H1 (cell line): ENCODE data around the gene COG4. TPM values are rescaled to one million over a fixed set of nuclear protein-coding genes. Genes with fewer than 3 reads are reported as not detected.

Source experiments
- CTCF ChIA-PET: fragments of 300-600 bp; sonication (Branson Sonifier 250); formaldehyde crosslinking; loops from one replicate; lab custom pipeline; 2021; ENCODE audit not compliant: partially characterized antibody; lab: Charles Lee
- POLR2A ChIA-PET: fragments of 300-600 bp; sonication (Branson Sonifier 250); formaldehyde crosslinking; loops from one replicate; lab custom pipeline; 2021; ENCODE audit warnings: inconsistent platforms; ENCODE audit not compliant: partially characterized antibody; lab: Charles Lee
- DNase-seq, 2 experiments: peaks; one replicate each; pipeline versions ENCODE4 v3.0.0 to v3.0.0-alpha.2; 2010 to 2022; ENCODE audit warnings: low spot score in 2 of 2, low read depth in 1 of 2, mixed read lengths in 1 of 2
- FAIRE-seq: peaks from 2 replicates; lab custom pipeline; 2011; peaks lifted over from hg19 to GRCh38; lab: Jason Lieb, UNC
- H2AFZ ChIP-seq: 2 replicates; pipeline ENCODE4 v1.8.1; 2012; ENCODE audit warnings: low read length, inconsistent platforms
- H2AK5ac ChIP-seq: 2 replicates; pipeline ENCODE4 v1.6.1; 2013; ENCODE audit warnings: low read depth, low read length
- H2BK120ac ChIP-seq: replicated peaks from 2 replicates; pipeline ENCODE3; 2013; ENCODE audit warnings: low read depth, low read length, inconsistent platforms
- H2BK12ac ChIP-seq: 2 replicates; pipeline ENCODE4 v1.6.1; 2013; ENCODE audit warnings: low read depth, low read length
- H2BK15ac ChIP-seq: 2 replicates; pipeline ENCODE4 v1.6.1; 2013; ENCODE audit warnings: low read length
- H2BK20ac ChIP-seq: 2 replicates; pipeline ENCODE4 v1.6.1; 2013; ENCODE audit warnings: low read length
- H2BK5ac ChIP-seq: 2 replicates; pipeline ENCODE4 v1.6.1; 2013; ENCODE audit warnings: low read depth, low read length
- H3K14ac ChIP-seq: 2 replicates; pipeline ENCODE4 v1.6.1; 2013; ENCODE audit warnings: inconsistent platforms; ENCODE audit not compliant: insufficient read length
- H3K18ac ChIP-seq: 2 replicates; pipeline ENCODE4 v1.6.1; 2013; ENCODE audit warnings: low read length; ENCODE audit errors: extremely low read depth
- H3K23ac ChIP-seq: 2 replicates; pipeline ENCODE4 v1.6.1; 2013; ENCODE audit warnings: inconsistent platforms; ENCODE audit not compliant: insufficient read length
- H3K23me2 ChIP-seq: 2 replicates; pipeline ENCODE4 v1.6.1; 2013; ENCODE audit warnings: low read depth, low read length
- H3K27ac ChIP-seq: 2 replicates; pipeline ENCODE4 v1.6.1; 2011; ENCODE audit warnings: low read depth, low read length, inconsistent platforms
- H3K27me3 ChIP-seq, 4 experiments: replicated peaks in 1 of 4; 1 replicate in 1 of 4; 2 replicates in 3 of 4; pipeline versions ENCODE4 v1.6.1 to v1.8.1; 2011 to 2013; ENCODE audit warnings: low read length in 3 of 4, mild to moderate bottlenecking in 3 of 4, inconsistent platforms in 2 of 4, mixed read lengths in 2 of 4, moderate library complexity in 1 of 4; ENCODE audit not compliant: control insufficient read depth in 3 of 4, insufficient read depth in 3 of 4; ENCODE audit errors: extremely low read depth in 1 of 4
- H3K36me3 ChIP-seq, 4 experiments: 2 replicates each; pipeline versions ENCODE4 v1.6.1 to v1.8.1; 2011 to 2013; ENCODE audit warnings: mild to moderate bottlenecking in 4 of 4, low read length in 3 of 4, moderate library complexity in 2 of 4, control low read depth in 1 of 4, inconsistent platforms in 1 of 4; ENCODE audit not compliant: insufficient read depth in 4 of 4, control insufficient read depth in 2 of 4
- H3K4ac ChIP-seq: replicated peaks from 2 replicates; pipeline ENCODE3; 2013; ENCODE audit warnings: low read length, low read depth, mixed read lengths, inconsistent platforms; ENCODE audit not compliant: insufficient read length
- H3K4me1 ChIP-seq, 4 experiments: replicated peaks in 1 of 4; 1 replicate in 1 of 4; 2 replicates in 3 of 4; pipeline versions ENCODE4 v1.6.1 to v1.8.1; 2011 to 2013; ENCODE audit warnings: low read length in 3 of 4, inconsistent platforms in 2 of 4, mixed read lengths in 1 of 4; ENCODE audit not compliant: insufficient read depth in 4 of 4, control insufficient read depth in 3 of 4
- H3K4me2 ChIP-seq, 2 experiments: 2 replicates each; pipeline versions ENCODE4 v1.6.1 to v1.8.1; 2011 to 2013; ENCODE audit warnings: low read depth in 2 of 2, low read length in 2 of 2, control low read depth in 1 of 2, inconsistent platforms in 1 of 2, mild to moderate bottlenecking in 1 of 2; ENCODE audit not compliant: insufficient read depth in 1 of 2
- H3K4me3 ChIP-seq, 4 experiments: fragments of 200-600, 300-600 bp in 1 of 4; sonication (generic), shearing (Covaris generic), sonication (Bioruptor Twin) in 1 of 4; 2 replicates each; pipeline versions ENCODE4 v1.5.1 to v1.8.1; 2011 to 2016; ENCODE audit warnings: low read length in 4 of 4, low read depth in 3 of 4, control low read depth in 2 of 4, inconsistent platforms in 2 of 4, mild to moderate bottlenecking in 2 of 4, mixed read lengths in 1 of 4, moderate library complexity in 1 of 4; ENCODE audit not compliant: insufficient read depth in 2 of 4; ENCODE audit errors: extremely low read depth in 1 of 4
- H3K56ac ChIP-seq: replicated peaks from 2 replicates; pipeline ENCODE3; 2013; ENCODE audit warnings: low read depth, mild to moderate bottlenecking, mixed read lengths, low read length, inconsistent platforms; ENCODE audit not compliant: insufficient read length
- H3K79me1 ChIP-seq: 2 replicates; pipeline ENCODE4 v1.6.1; 2013; ENCODE audit warnings: low read depth, low read length, control low read depth
- H3K79me2 ChIP-seq, 2 experiments: 2 replicates each; pipeline versions ENCODE4 v1.6.1 to v1.8.1; 2012 to 2013; ENCODE audit warnings: low read length in 2 of 2, mild to moderate bottlenecking in 2 of 2, inconsistent platforms in 1 of 2; ENCODE audit not compliant: insufficient read depth in 2 of 2, control insufficient read depth in 1 of 2
- H3K9ac ChIP-seq, 4 experiments: replicated peaks in 1 of 4; 1 replicate in 1 of 4; 2 replicates in 3 of 4; pipeline versions ENCODE4 v1.6.1 to v1.8.1; 2011 to 2013; ENCODE audit warnings: low read depth in 3 of 4, low read length in 3 of 4, control low read depth in 2 of 4, mild to moderate bottlenecking in 2 of 4, moderate library complexity in 2 of 4, inconsistent platforms in 1 of 4; ENCODE audit errors: extremely low read depth in 1 of 4
- H3K9me3 ChIP-seq, 2 experiments: 2 replicates each; pipeline versions ENCODE4 v1.6.1 to v1.8.1; 2012 to 2013; ENCODE audit warnings: mild to moderate bottlenecking in 2 of 2, moderate library complexity in 2 of 2, control low read depth in 1 of 2, inconsistent platforms in 1 of 2, low read depth in 1 of 2, low read length in 1 of 2, mixed read lengths in 1 of 2; ENCODE audit not compliant: insufficient read depth in 2 of 2
- H4K20me1 ChIP-seq, 2 experiments: replicated peaks in 1 of 2; 2 replicates each; pipeline versions ENCODE3 to v1.8.1; 2011 to 2013; ENCODE audit warnings: inconsistent platforms in 2 of 2, low read length in 2 of 2, mild to moderate bottlenecking in 1 of 2; ENCODE audit not compliant: insufficient read depth in 2 of 2, control insufficient read depth in 1 of 2
- H4K5ac ChIP-seq: 2 replicates; pipeline ENCODE4 v1.6.1; 2013; ENCODE audit warnings: low read length, low read depth, mixed read lengths, inconsistent platforms; ENCODE audit not compliant: insufficient read length
- H4K8ac ChIP-seq: 2 replicates; pipeline ENCODE4 v1.8.0; 2013; ENCODE audit warnings: mild to moderate bottlenecking, moderate library complexity, low read length, inconsistent platforms; ENCODE audit not compliant: insufficient read depth; ENCODE audit errors: extremely low read depth
- H4K91ac ChIP-seq: replicated peaks from 2 replicates; pipeline ENCODE3; 2013; ENCODE audit warnings: low read length, mixed read lengths, inconsistent platforms; ENCODE audit not compliant: insufficient read length
- ASH2L ChIP-seq: fragments of 200-600, 300-600 bp; sonication (generic); IDR thresholded peaks from one replicate; pipeline ENCODE4 v1.7.1; 2017; ENCODE audit warnings: low read length
- CBX8 ChIP-seq: fragments of 300-800, 300-1000 bp; sonication (generic); IDR thresholded peaks from 2 replicates; pipeline ENCODE4 v1.7.1; 2016; ENCODE audit warnings: low read depth, low read length, borderline replicate concordance
- CEBPB ChIP-seq: IDR thresholded peaks from 2 replicates; pipeline ENCODE4 v1.6.1; 2012; ENCODE audit warnings: low read depth, low read length
- POLR2AphosphoS5 ChIP-seq: IDR thresholded peaks from 2 replicates; pipeline ENCODE4 v1.6.1; 2011; ENCODE audit warnings: low read depth, low read length
- TEAD4 ChIP-seq: IDR thresholded peaks from 2 replicates; pipeline ENCODE4 v1.6.1; 2012; ENCODE audit warnings: low read depth, low read length, inconsistent platforms, mixed read lengths
- YY1 ChIP-seq: IDR thresholded peaks from 2 replicates; pipeline ENCODE4 v1.6.1; 2011; ENCODE audit warnings: low read depth, mild to moderate bottlenecking, low read length
- WGBS, 2 experiments: shearing (Covaris generic) in 1 of 2; methylation state at CpG; one replicate each; pipeline versions ENCODE4 v1.1.6 to v1.1.7; 2013 to 2015; ENCODE audit warnings: low lambda C conversion rate in 2 of 2, mixed read lengths in 2 of 2, inconsistent platforms in 1 of 2, low coverage in 1 of 2, missing lambda C conversion rate in 1 of 2; ENCODE audit not compliant: insufficient replicate concordance in 2 of 2, insufficient coverage in 1 of 2, insufficient read length in 1 of 2; ENCODE audit errors: extremely low coverage in 1 of 2, missing lambda C conversion rate in 1 of 2; 5-methylcytosine and 5-hydroxymethylcytosine counted together
- polyA plus RNA-seq, 7 experiments: library from polyadenylated mRNA; depleted of rRNA in 3 of 7; stranded (reverse) in 5 of 7; unstranded in 2 of 7; fragments of >200 nt in 5 of 7; fragments of 200-250 nt in 2 of 7; gene quantifications; 1 replicate in 5 of 7; 2 replicates in 1 of 7; 4 replicates in 1 of 7; pipeline versions ENCODE4 v1.2.1 to v1.2.3, GENCODE V29; 2011 to 2013; ENCODE audit warnings: missing spikeins in 2 of 7, mixed read lengths in 2 of 7
- total RNA-seq: library from RNA; stranded (reverse); fragmentation: NEBNext Ultra II Directional; extraction: Animal tissue kit (Norgen Biotek cat#: 25700); gene quantifications from 2 replicates; pipeline ENCODE4 v1.2.1, GENCODE V29; 2021

COG4 gene
- total and polyA plus RNA-seq, 2 of the 8 experiments (the other 6 are each of a cell fraction or from before 2014, with no cell fraction given) = 46.1 to 50.2 TPM

DNA sequence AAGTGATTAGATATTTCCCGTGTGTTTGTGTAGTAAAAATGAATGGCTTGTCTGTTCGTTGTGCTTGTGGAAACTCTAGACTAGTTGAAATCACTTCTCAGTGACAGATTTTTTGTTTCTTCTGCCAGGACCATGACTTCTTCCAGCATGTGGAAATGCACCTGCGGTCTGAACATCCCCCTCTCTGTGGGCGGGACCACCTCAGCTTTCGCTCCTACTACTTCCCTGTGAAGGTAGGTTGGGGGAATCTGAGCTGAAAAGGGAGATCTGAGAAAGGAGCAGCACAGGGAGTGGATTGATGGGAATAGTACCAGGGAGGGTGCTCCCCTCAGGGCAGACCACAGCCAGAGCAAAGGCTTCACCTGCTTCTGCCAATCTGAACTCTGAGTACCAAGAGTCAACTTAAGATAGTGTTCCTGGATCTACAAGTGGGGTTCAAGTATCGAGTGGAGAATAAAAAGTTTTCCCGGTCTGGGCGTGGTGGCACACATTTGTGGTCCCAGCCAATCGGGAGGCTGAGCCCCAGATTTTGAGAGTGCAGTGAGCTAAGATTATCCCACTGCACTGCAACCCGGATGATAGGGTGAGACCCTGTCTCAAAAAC, 47.7 kb upstream of the COG4 start:
- Histone ChIP-seq H2BK20ac (no peak overlapping the region), H2AK5ac (no peak overlapping the region), H3K23me2 (no peaks in the 10 kb centered on the region), H4K91ac (no peak overlapping the region), H2AFZ (no peak overlapping the region), H2BK12ac (no peak overlapping the region), H3K56ac (no peak overlapping the region), H3K4me1 (no peaks in the 10 kb centered on the region; a peak in 1 of 7 replicates), H3K9ac (no peak overlapping the region), H2BK15ac (no peak overlapping the region), H3K27ac (no peak overlapping the region), H3K14ac (no peak overlapping the region), H3K79me1 (peaks cover 7% of the 10 kb centered on the region; the same call in 1 of the 2 replicates), H3K36me3 (peaks cover 63 to 86% (median 81%) of the 10 kb centered on the region in 4 experiments), H4K20me1 (peaks cover 11 to 15% of the 10 kb centered on the region in 2 experiments), H3K4ac (no peak overlapping the region), H2BK5ac (no peak overlapping the region), H3K4me2 (no peak overlapping the region), H4K5ac (no peak overlapping the region), H3K9me3 (no peaks in the 10 kb centered on the region), H2BK120ac (no peak overlapping the region), H3K23ac (no peak overlapping the region), H3K18ac (no peak overlapping the region), H4K8ac (no peak overlapping the region), H3K4me3 (no peak overlapping the region), H3K79me2 (no peaks in the 10 kb centered on the region), H3K27me3 (no peaks in the 10 kb centered on the region)
- TF ChIP-seq YY1 (no peak), POLR2AphosphoS5 (no peak), CBX8 (no peak), TEAD4 (no peak), ASH2L (no peak), CEBPB (no peak)
- DNase-seq = no peak
- ChIA-PET POLR2A (interaction anchor here (0.6 to 27.1 kb wide), 8 partner anchors 10 to 220 kb away, joined by 3 to 525 read pairs (median 6); partner anchors contain the start of gene COG4), CTCF (interaction anchor here (0.6 to 1.8 kb wide), 4 partner anchors 81 to 303 kb away, joined by 3 to 6 read pairs (median 3); no protein-coding TSS in a partner anchor)
- 93% methylated on average over 10 of the region's 10 CpGs; no CpG with 5 or more reads in 1 of the 2 experiments for WGBS, 2 experiments
- no peak for FAIRE-seq
